Stimulated activated CD8-positive, alpha-beta memory T cell treated with anti-CD3 and anti-CD28 coated beads, Interleukin-4, amount 100 ng/mL, for 48 hours (primary cell): ENCODE results near the gene LRP5.

Source experiments
- DNase-seq: peaks from one replicate; pipeline ENCODE4 v3.0.0-alpha.2; 2020

Gene LRP5

GRCh38 chr11:68312117-68312779, at the start of gene LRP5:
LRP5 (plus strand) TSS chr11:68312591; CDS start chr11:68312715, 124 bp downstream.
- no peak for DNase-seq

DNA sequence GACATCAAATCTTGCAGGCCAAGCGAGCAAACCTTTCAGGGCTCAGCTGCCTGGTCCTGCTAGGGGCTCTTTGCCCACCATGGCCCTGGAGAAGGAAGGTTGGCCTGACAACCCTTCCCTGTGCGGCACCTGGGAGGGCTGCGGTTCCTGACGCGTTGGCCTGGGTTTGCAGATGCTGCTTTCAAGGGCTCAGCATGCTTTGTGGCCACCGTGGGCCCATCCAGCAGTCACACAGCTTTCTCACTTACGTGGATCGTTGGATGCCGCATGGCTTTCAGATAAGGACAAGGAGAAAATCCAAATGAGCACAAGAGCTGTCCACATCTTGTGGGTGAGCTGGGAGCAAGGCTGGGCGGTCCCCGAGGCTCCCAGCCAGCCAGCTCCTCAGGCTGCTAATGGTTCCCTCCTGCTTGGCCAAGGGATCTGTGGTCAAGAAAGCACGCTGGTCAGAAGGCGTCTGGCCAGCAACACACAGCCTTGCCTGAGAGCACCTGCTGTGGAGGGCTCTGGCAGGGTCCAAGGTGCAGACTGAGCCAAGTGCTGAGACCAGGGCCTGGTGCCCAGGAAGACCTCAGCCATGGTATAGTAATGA, 48.9 kb upstream of the LRP5 start:
- no peak for DNase-seq

- no peak for DNase-seq
Observed at GRCh38 chr11:68264244-68264643, 48.1 kb upstream of the LRP5 start.

DNA sequence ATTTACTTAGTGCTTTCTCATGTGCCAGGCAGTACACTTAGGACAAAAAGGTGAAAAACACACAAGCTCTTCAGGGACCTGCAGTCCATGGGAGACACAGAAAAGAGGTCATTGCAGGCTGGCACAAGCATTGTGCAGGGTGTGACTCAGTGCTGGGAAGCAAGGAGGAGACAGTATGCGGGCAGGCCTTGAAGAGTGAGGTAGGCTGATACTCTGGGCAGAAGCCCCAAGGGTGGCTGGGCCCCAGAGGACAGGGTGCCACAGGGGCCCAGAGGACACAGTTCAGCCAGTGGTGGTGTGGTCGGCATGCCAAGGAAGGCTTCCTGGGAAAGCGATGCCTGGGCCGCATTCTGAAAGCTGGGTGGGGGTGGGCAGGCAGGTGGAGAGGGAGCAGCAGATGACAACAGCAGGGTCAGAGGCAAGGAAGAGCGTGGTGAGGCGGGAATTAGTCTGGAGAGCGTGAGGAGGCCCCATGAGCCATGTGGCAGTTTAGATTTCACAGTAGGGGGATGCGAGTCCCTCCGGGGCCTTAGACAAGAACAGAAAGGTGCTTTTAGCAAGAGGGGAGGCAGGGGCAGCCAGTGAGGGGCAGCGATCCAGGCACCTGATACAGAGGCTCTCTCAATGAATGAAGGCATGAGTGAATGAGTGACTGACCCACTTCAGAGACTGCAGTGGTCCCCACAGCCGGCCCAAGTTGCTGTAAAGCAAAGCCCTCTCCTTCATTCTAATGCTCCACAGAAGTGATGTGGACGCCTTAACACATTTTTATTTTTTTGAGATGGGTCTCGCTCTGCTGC, 47.5 kb upstream of the LRP5 start:
- DNase-seq = no peak

DNA sequence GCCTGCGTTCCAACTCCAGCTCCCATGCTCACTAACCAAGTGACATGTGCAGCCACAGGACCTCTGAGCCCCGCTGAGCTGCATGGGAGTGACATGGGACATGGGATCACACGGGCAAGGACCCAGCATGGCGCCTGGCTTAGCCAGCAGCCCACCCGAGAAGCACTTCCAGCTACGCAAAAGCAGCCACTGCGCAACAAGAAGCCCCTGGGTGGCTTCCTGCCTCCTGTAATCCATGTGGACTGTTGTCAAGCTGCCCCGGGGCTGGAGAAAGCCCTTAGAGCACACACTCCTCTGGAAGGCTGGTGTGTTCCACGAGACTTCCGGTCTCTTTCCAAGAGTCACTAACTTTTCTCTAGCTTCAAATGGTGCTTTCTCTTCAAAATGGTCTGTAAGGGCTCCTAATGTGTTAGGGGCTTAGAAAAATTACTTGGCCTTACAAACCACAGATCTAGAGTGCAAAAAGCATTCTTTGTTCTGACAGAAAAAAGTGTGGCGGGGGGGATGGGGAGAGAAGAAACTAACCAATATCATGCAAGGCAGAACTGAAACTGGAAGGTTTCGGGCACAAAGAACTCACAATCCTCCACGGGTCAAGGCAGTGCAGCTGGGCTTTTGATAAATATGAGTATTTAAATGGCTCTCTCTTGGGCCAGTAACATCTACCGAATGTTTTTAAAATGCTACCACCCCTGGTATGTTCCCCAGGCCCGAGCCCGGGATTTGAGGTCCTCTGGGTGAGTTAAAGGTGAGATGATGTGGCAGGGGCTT, 46.1 kb upstream of the LRP5 start:
- no peak for DNase-seq

- no peak for DNase-seq
Observed at GRCh38 chr11:68266936-68267880, 45.2 kb upstream of the LRP5 start.

DNA sequence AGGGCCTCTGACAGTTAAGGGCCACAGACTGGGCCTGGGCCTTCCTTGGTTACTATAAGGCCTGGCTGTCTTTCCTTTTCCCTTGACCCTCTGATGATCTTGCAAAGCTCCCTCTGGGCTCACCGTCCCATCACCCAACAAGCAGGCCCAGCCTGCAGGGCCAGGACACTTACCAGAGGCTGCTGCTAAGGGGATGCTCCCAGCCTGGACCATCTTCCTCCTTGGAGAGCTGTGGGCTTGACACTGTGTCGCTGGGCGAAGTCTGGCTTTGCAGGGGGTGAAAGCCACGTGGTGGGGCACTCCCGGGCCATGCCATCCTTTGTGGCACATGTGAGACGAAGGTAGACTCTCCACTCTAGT, 44.5 kb upstream of the LRP5 start:
- DNase-seq = no peak

DNA sequence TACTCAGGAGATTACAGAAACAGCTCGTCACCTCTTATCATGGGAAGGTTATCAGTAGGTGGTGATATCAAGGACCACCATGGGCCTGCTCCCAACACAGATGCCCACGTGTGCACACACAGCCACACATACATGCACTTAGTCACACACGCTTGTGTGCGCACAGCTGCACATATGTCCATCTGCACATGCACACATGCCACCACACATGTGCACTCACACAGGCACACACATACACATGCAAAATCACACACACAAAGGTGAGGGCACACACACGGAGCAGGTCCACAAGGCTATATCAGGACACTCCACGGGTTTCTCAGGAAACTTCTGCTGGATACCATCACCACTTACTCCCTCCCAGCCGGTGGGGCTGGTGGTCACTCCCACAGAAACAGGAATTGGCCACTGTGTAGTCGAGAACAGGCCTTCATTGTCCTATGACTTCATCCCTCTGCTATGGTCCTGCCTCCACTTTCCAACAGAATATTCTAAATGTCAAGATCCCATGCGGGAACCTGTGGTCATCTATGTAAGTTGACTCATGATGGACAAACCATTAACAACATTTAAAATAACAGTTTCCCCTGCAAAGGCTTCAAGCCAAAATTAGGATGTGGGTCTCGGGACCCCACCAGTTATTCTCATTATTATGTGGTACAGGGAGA, 42.8 kb upstream of the LRP5 start:
- DNase-seq = no peak

GRCh38 chr11:68270196-68271022, 42.0 kb upstream of the LRP5 start:
- no peak for DNase-seq

GRCh38 chr11:68271023-68271780, 41.2 kb upstream of the LRP5 start:
- DNase-seq = peak; percentile 75

- peak; percentile 95 for DNase-seq
Observed at GRCh38 chr11:68271781-68272608, 40.4 kb upstream of the LRP5 start, which contains the start of gene C11orf24. C11orf24 (minus strand) TSS chr11:68271973; CDS start chr11:68263767, 8,206 bp downstream.

DNA sequence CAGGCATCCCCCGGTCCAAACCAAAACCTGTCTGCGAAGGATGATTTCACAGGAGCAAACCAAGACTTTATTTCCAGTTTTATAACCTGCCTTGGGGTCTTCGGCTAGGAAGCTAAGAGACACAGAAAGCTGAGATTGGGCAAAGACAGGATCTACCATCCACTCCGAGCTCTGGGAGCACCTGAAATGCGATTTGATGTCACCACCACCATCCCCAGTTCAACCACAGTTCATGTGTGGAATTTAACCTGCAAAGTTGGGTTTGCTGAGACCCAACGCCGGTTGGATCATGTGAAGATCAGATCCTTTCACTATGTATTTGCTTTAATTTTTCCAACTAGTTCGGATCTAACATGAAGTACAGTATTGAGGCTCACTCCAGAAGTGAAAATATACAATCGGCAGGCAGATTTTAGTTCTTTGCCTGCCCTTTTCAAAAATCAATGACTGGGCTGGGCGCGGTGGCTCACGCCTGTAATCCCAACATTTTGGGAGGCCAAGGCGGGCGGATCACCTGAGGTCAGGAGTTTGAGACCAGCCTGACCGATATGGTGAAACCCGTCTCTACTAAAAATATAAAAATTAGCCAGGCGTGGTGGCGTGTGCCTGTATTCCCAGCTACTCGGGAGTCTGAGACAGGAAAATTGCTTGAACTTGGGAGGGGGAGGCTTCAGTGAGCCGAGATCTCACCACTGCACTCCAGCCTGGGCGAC, 39.2 kb upstream of the LRP5 start:
- no peak for DNase-seq

DNA sequence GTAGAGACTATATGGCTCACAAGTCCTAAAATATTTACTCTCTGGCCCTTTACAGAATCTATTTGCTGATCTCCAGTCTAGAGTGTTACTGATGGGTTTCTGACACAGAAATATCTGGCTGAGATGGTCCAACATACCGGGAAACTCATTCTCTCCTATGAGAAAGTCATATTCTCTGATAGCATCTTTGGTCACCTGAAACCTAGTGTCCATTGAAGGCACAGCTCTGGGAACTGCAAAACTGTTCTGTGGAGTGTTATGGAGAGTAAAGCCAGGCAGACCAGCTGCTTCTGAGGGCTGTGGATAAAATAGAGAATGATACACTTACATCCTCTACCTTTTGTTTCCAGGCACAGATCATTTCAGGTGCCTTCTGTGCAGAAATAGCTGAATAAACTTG, 38.1 kb upstream of the LRP5 start:
- no peak for DNase-seq

DNA sequence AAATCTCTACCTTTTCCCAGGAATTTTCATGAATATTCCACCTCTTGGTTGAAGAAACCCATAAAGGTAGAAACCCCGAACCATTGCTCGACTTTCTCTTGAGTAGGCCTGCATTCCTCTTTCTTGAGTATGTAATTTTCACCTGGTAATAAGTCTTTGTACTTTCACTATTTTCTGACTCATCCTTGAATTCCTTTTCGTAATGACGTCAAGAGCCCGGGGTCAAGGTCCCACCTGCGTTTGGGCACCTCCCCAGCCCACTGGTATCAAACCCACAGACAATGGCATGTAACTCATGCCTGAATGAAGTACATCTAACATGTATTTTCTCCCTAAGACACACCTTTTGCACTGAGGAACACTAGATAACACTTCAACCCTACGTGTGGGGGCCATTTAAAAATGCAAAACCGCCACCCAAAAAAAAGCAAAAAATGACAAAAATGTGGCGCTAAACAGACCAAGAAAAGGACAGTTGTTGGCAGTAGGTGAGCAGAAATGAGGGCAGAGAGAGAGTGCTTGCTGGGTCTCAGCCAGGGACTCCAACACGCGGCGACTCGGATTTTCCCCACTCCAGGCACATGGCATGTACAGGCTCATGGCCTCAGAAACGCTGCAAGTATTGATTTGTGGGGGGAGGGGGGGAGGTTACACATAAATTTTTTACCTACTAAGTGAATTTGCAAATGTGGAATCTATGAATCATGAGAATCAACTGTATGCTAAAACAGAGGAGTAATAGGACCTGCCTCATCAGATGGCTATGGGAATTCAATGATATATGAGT, 36.5 kb upstream of the LRP5 start:
- peak; percentile 55 for DNase-seq

DNA sequence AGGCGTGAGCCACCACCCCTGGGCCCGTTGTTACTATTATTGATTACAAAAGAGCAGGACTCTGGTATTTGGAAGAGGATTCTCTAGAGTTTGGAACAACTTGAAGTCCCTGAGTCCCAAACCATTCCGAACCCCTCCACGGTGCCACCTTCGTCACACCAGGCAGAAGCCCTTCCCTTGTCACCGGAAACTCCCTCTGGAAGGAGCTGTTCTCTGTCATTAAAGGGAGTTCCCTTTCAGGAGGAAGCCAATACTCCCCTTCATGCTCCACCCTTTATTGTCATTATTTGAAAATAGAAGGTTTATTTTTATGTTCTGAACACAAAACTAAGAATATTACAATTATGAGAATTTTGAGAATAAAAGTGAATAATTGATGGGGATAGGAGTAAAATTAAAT, 35.5 kb upstream of the LRP5 start:
- no peak for DNase-seq

DNA sequence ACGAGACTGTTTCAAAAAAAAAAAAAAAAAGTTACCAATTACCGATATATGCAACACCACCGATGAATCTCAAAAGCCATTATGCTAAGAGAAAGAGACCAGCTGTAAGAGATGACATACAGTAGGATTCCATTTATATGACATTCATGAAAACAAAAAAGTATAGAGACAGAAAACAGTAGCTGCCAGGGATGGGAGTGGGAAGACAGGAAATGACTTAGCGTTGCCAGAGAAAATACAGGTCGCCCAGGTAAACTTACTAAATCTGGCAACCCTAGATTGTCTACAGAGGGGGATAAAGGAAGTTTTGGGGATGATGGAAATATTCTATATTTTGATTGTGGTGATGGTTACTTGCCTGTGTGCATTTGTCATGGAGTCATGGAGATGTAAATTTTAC, 32.7 kb upstream of the LRP5 start:
- DNase-seq = no peak

DNA sequence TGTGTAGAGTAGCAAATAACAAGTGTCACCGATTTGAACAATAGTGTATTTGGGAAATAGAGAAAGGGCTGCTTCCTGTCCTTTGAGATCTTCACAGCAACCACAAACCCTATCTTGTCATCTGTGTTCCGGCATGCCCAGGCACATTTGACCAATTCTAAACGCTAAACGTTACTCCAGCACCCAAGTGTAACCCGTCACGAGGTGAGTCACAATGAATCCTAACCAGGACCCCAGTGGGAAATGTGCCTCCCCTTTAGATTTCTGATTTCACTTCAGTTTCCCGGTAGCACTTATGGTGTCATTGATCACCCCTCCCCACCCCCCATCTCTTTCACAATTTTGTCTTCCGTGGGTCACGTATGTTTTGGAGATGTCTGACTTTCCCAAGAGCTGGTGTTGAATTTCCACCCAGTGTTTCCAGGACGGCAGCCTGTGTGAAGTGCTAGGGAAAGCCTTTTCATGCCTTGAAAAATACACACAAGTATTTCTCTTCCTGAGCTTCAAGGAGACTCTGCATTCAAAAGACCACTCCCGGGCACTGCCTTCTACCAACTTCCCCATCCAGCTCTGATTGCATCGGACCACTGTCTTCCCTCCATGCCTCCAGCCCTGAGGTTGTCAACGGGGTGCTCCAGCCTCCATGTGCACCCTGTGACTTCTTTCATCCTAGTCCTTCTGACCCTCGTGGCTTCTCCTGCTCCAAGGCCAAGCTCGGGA, 30.1 kb upstream of the LRP5 start:
- DNase-seq = peak; percentile 68
